ENCODE data around the gene TERT.

- TF ChIP-seq BACH1 (IDR thresholded peaks at IDR 0.05; ENCODE audit: low read length), result no peak
- TF ChIP-seq RFX5 (IDR thresholded peaks at IDR 0.05; ENCODE audit: borderline replicate concordance, low read depth, low read length), result no peak
- no peak for TF ChIP-seq RBBP5 (IDR thresholded peaks at IDR 0.05; ENCODE audit: borderline replicate concordance, low read depth, low read length)
- no peak for TF ChIP-seq CEBPB (IDR thresholded peaks at IDR 0.05; ENCODE audit: low read depth, low read length)
- no peak for TF ChIP-seq POLR2AphosphoS5 (IDR thresholded peaks at IDR 0.05; ENCODE audit: low read depth, low read length)
- TF ChIP-seq ZNF274 (IDR thresholded peaks at IDR 0.05; ENCODE audit: borderline replicate concordance, extremely low read depth, low read length), result no peak
- TF ChIP-seq, protein P1, sequence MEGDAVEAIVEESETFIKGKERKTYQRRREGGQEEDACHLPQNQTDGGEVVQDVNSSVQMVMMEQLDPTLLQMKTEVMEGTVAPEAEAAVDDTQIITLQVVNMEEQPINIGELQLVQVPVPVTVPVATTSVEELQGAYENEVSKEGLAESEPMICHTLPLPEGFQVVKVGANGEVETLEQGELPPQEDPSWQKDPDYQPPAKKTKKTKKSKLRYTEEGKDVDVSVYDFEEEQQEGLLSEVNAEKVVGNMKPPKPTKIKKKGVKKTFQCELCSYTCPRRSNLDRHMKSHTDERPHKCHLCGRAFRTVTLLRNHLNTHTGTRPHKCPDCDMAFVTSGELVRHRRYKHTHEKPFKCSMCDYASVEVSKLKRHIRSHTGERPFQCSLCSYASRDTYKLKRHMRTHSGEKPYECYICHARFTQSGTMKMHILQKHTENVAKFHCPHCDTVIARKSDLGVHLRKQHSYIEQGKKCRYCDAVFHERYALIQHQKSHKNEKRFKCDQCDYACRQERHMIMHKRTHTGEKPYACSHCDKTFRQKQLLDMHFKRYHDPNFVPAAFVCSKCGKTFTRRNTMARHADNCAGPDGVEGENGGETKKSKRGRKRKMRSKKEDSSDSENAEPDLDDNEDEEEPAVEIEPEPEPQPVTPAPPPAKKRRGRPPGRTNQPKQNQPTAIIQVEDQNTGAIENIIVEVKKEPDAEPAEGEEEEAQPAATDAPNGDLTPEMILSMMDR (IDR thresholded peaks at IDR 0.05; ENCODE audit: control extremely low read depth in 1 of 3, insufficient read depth in 1 of 3, low read depth in 1 of 3, low read length in 3 of 3), result no peak
Observed at GRCh38 chr5:1322955-1323802, 28.3 kb upstream of the TERT start.
